ENCODE data around the gene PHF1.

DNA sequence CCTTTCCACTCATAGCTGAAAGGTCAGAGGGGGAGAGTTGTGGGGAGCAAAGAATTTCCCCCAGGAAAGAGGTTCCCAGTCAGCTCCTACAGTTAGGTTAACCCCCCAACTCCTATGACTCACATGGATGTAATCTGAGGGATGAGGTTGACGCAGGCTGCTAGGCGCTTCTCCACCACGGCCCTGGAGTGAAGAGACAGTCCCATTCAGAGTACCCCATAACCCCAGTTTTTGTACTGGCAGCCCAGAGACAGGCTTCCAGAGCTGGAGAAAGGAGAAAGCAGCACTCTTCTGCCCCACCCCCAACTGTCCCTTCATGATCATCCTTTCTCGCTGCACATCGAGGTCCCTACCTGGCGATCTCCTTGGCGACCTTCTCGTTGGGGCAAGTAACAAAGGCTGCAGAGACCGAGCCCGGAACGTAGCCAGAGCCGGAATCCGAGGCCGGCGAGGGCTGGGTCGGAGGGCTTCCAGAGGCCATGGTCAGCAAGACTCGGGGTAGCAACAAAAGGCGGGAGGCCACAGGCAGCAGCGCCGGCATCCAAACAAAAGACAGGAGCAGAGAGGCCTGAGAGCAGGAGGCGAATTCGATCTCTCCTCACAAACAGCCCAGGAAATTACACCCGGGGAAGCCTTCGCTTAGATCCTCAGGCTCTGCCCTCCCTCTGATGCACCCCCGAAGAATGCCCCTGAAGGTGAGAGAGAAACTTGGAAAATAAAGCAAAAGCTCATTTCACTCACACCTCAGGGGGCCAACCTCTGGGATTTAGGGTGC lies 6.5 kb downstream of the PHF1 start:
- TF ChIP-seq CTCF (IDR thresholded peaks at IDR 0.05; ENCODE audit: low read depth, low read length) (no peak), POLR2A (IDR thresholded peaks at IDR 0.05; ENCODE audit: extremely low read depth, insufficient read length) (no peak), MYC (IDR thresholded peaks at IDR 0.05; ENCODE audit: low read depth, low read length) (no peak), MAX (IDR thresholded peaks at IDR 0.05; ENCODE audit: low read depth, low read length) (no peak)

Measured in NB4 (cell line).